T-helper 1 cell treated with Interleukin-12 subunit alpha and Interleukin-12 subunit beta and Interleukin-4 antibody, amounts not matched to agents 30 ng/mL and 1 ng/mL, for 36 hours (primary cell): ENCODE measurements around the gene C17orf114.

Source experiments
- intact Hi-C: fragments of 100-400 bp; cut with micrococcal nuclease; formaldehyde crosslinking; loops from one replicate; pipeline ENCODE4 v1.15.1; 2024

The C17orf114 gene

GRCh38 chr17:4802228-4802627, at the start of gene C17orf114:
Gene C17orf114, minus strand, starts transcription at chr17:4802328.
- intact Hi-C loops, result no loop called here

- intact Hi-C loops, result no loop called here
Measured at GRCh38 chr17:4851084-4851483, 49.0 kb upstream of the C17orf114 start.

GRCh38 chr17:4850246-4850645, 48.1 kb upstream of the C17orf114 start:
- intact Hi-C loops, result no loop called here

GRCh38 chr17:4849011-4849536, 46.9 kb upstream of the C17orf114 start:
- intact Hi-C loops, result no loop called here

GRCh38 chr17:4846635-4847390, 44.7 kb upstream of the C17orf114 start:
- intact Hi-C loops, result no loop called here

GRCh38 chr17:4845118-4845517, 43.0 kb upstream of the C17orf114 start:
- intact Hi-C loops, result no loop called here

- intact Hi-C loops, result no loop called here
Measured at GRCh38 chr17:4843321-4844000, 41.3 kb upstream of the C17orf114 start.

- intact Hi-C loops, result no loop called here
Measured at GRCh38 chr17:4842376-4842775, 40.2 kb upstream of the C17orf114 start.

GRCh38 chr17:4840893-4841242, 38.7 kb upstream of the C17orf114 start:
- intact Hi-C loops, result no loop called here

- intact Hi-C loops, result no loop called here
Measured at GRCh38 chr17:4839965-4840892, 38.1 kb upstream of the C17orf114 start.

GRCh38 chr17:4839221-4839620, 37.1 kb upstream of the C17orf114 start:
- intact Hi-C loops, result no loop called here

GRCh38 chr17:4838309-4838785, 36.2 kb upstream of the C17orf114 start:
- intact Hi-C loops, result no loop called here

GRCh38 chr17:4837471-4838308, 35.6 kb upstream of the C17orf114 start:
- intact Hi-C loops, result no loop called here

- intact Hi-C loops, result no loop called here
Measured at GRCh38 chr17:4836221-4836620, 34.1 kb upstream of the C17orf114 start.

GRCh38 chr17:4834681-4835020, 32.5 kb upstream of the C17orf114 start:
- intact Hi-C loops, result loop anchor here (1.0 to 5.0 kb wide), 3 partner anchors 48 to 691 kb away; partner anchors contain the start of genes C17orf107, CYB5D2 and ZZEF1

GRCh38 chr17:4833941-4834680, 32.0 kb upstream of the C17orf114 start:
- intact Hi-C loops, result loop anchor here (1.0 to 5.0 kb wide), 8 partner anchors 27 to 691 kb away; partner anchors contain the start of genes ARRB2, C17orf107, CYB5D2 and MED11

- intact Hi-C loops, result loop anchor here (1.0 to 5.0 kb wide), 7 partner anchors 26 to 123 kb away; partner anchors contain the start of genes ARRB2, C17orf107, MED11 and PLD2
Measured at GRCh38 chr17:4833178-4833940, 31.2 kb upstream of the C17orf114 start, which contains the start of gene MINK1. Gene MINK1, plus strand, starts transcription at chr17:4833340. Its CDS starts 244 bp downstream, at chr17:4833584.

- intact Hi-C loops, result loop anchor here (1.0 to 5.0 kb wide), 7 partner anchors 26 to 123 kb away; partner anchors contain the start of genes ARRB2, C17orf107, MED11 and PLD2
Measured at GRCh38 chr17:4832829-4833177, 30.7 kb upstream of the C17orf114 start.

GRCh38 chr17:4827399-4827798, 25.3 kb upstream of the C17orf114 start:
- intact Hi-C loops, result no loop called here
